ENCODE measurements around the gene PDCD2. TPM values are rescaled to one million over a fixed set of nuclear protein-coding genes. Genes with fewer than 3 reads are reported as not detected.

The PDCD2 gene
- total and polyA plus RNA-seq, 9 of the 15 experiments (the other 6 are each of a cell fraction or from before 2014, with no cell fraction given): 67.3 to 430 (median 318) TPM

GRCh38 chr6:170552765-170553533, 31.5 kb downstream of the PDCD2 start, which contains the start of gene PSMB1 (continued):
- TF ChIP-seq, protein P1, sequence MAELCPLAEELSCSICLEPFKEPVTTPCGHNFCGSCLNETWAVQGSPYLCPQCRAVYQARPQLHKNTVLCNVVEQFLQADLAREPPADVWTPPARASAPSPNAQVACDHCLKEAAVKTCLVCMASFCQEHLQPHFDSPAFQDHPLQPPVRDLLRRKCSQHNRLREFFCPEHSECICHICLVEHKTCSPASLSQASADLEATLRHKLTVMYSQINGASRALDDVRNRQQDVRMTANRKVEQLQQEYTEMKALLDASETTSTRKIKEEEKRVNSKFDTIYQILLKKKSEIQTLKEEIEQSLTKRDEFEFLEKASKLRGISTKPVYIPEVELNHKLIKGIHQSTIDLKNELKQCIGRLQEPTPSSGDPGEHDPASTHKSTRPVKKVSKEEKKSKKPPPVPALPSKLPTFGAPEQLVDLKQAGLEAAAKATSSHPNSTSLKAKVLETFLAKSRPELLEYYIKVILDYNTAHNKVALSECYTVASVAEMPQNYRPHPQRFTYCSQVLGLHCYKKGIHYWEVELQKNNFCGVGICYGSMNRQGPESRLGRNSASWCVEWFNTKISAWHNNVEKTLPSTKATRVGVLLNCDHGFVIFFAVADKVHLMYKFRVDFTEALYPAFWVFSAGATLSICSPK (IDR thresholded peaks at IDR 0.05; ENCODE audit: borderline replicate concordance): no peak
- TF ChIP-seq MTF1 (CRISPR knock-in tag; IDR thresholded peaks at IDR 0.05; ENCODE audit: borderline replicate concordance) (no peak), ZNF75A (CRISPR knock-in tag; IDR thresholded peaks at IDR 0.05) (no peak), EP400 (IDR thresholded peaks at IDR 0.05) (peak; percentile 98), SPI1 (IDR thresholded peaks at IDR 0.05; ENCODE audit: borderline replicate concordance, low read depth, low read length) (0 out of 2 replicates have a peak, but pooled peaks have one; percentile 39), ZBTB43 (CRISPR knock-in tag; IDR thresholded peaks at IDR 0.05) (peak; percentile 67; the same call in 1 of the 2 replicates), ETV1 (tag; conservative IDR thresholded peaks at IDR 0.05; ENCODE audit: low read depth) (peak; percentile 92), FOSL1 (tag; conservative IDR thresholded peaks at IDR 0.05) (0 out of 2 replicates have a peak, but pooled peaks have one; percentile 9), KHSRP (IDR thresholded peaks at IDR 0.05) (no peak), ETV6 (IDR thresholded peaks at IDR 0.05; ENCODE audit: borderline replicate concordance in 1 of 2, low read depth in 2 of 2, low read length in 1 of 2) (no peak), ETV6 (CRISPR knock-in tag; IDR thresholded peaks at IDR 0.05; ENCODE audit: borderline replicate concordance) (peak; percentile 81; the same call in 1 of the 2 replicates), FOXJ2 (tag; IDR thresholded peaks at IDR 0.05) (peak; percentile 19; the same call in 1 of the 2 replicates), ILK (tag; IDR thresholded peaks at IDR 0.05; ENCODE audit: borderline replicate concordance, low read depth) (no peak), TRIM28 (IDR thresholded peaks at IDR 0.05) (no peak), MEF2D (tag; conservative IDR thresholded peaks at IDR 0.05; ENCODE audit: low read depth) (peak; percentile 52; the same call in 1 of the 2 replicates), NCOA4 (IDR thresholded peaks at IDR 0.05; ENCODE audit: partially characterized antibody) (no peak), ATF3 (IDR thresholded peaks at IDR 0.05) (peak; percentile 55; the same call in 1 of the 2 replicates), ATF3 (CRISPR knock-in tag; conservative IDR thresholded peaks at IDR 0.05) (no peak), MAFG (tag; conservative IDR thresholded peaks at IDR 0.05) (peak; percentile 80)
- TF ChIP-seq, protein P2, sequence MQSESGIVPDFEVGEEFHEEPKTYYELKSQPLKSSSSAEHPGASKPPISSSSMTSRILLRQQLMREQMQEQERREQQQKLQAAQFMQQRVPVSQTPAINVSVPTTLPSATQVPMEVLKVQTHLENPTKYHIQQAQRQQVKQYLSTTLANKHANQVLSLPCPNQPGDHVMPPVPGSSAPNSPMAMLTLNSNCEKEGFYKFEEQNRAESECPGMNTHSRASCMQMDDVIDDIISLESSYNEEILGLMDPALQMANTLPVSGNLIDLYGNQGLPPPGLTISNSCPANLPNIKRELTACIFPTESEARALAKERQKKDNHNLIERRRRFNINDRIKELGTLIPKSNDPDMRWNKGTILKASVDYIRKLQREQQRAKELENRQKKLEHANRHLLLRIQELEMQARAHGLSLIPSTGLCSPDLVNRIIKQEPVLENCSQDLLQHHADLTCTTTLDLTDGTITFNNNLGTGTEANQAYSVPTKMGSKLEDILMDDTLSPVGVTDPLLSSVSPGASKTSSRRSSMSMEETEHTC (IDR thresholded peaks at IDR 0.05): 0 out of 2 replicates have a peak, but pooled peaks have one; percentile 9

Measured in K562 (cell line).